ENCODE measurements around the gene NPIPA7.
"Not testable (repeated sequence)": the region's sequence is repeated elsewhere in the genome, so short reads cannot be mapped to it uniquely, and the experiment has no call there.

DNA sequence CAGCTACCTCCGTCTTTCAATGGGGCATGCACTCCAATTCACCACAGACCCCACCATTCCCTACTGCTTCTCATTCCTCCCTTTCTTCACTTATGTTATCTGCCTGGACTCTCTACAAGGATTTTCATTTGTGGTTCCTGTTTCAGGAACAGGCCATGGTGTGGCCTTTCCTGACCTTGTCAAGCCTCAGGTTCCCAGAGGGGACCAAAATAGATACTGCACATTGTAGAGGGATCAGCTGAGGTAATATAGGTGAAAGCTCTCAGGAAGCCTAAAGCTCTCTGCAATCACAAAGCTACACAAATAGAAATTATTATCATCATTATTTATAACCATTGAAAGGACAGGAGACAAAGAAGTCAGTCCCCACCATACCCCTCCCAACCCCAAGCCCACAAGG, 41.6 kb downstream of the NPIPA7 start:
- not testable (repeated sequence) for TF ChIP-seq CTCF (IDR thresholded peaks at IDR 0.05); POLR2A (IDR thresholded peaks at IDR 0.05); POLR2AphosphoS5 (IDR thresholded peaks at IDR 0.05; ENCODE audit: insufficient read depth in 1 of 2, low read depth in 1 of 2)
